ENCODE results near the gene FCGR3B. TPM values are rescaled to one million over a fixed set of nuclear protein-coding genes. Genes with fewer than 3 reads are reported as not detected.
"Not testable (repeated sequence)": the region's sequence is repeated elsewhere in the genome, so short reads cannot be mapped to it uniquely, and the experiment has no call there.

Gene FCGR3B
- total and polyA plus RNA-seq, 3 donors from 2014 or later, result 0.37 to 2.5 TPM; not detected in 1

DNA sequence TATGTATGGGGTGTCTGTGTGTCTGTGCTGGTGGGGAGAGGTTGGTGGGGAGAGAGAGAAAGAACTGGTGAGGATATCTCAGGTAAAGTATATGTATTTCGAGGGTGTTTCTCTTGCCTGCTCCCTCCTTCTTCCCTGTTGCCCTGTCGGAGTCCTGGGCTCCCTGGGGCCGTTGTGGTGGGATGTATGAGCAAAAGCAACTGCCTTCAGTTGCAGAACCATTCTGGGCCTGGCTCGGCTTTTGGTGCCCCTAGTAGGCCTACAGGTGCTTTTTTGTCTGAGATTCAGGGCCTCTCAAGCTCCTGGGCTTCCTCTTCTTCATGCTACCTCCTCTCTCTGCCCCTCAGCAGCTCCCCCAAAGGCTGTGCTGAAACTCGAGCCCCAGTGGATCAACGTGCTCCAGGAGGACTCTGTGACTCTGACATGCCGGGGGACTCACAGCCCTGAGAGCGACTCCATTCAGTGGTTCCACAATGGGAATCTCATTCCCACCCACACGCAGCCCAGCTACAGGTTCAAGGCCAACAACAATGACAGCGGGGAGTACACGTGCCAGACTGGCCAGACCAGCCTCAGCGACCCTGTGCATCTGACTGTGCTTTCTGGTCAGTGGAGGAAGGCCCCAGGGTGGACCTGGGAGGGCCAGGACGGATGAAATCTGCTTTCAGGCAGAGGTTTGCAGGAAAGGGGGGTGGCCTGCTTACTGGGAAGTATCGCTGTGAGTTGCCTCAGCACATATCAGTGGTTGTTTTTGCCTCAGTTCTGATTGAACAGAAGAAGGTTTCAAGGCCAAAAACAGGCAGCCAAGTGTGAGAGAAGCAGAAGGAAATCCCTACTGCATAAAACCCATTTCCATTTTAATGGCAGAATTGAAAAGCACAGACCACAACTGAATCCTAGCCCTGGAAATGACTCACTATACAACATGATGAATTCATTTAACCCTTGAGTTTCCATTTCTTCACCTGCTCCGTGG lies 40.4 kb upstream of the FCGR3B start:
- H3K27ac ChIP-seq; H3K9me3 ChIP-seq; H3K4me1 ChIP-seq; H3K27me3 ChIP-seq; intact Hi-C loops (cut with DNase I; ENCODE audit: low total_unique reads); DNase-seq; H3K36me3 ChIP-seq (ENCODE audit: low read depth, missing control alignments); H3K4me3 ChIP-seq: not testable (repeated sequence)
- WGBS, 2 donors, result 50 to 61% methylated on average over 9 of the region's 15 CpGs

- H3K4me3 ChIP-seq; H3K36me3 ChIP-seq (ENCODE audit: low read depth, missing control alignments); DNase-seq; H3K9me3 ChIP-seq; H3K4me1 ChIP-seq; H3K27me3 ChIP-seq; H3K27ac ChIP-seq; intact Hi-C loops (cut with DNase I; ENCODE audit: low total_unique reads): not testable (repeated sequence)
- no CpG with 5 or more reads among the region's 4 CpGs for WGBS, 2 donors
Measured at GRCh38 chr1:161664689-161665088, 33.7 kb upstream of the FCGR3B start.

DNA sequence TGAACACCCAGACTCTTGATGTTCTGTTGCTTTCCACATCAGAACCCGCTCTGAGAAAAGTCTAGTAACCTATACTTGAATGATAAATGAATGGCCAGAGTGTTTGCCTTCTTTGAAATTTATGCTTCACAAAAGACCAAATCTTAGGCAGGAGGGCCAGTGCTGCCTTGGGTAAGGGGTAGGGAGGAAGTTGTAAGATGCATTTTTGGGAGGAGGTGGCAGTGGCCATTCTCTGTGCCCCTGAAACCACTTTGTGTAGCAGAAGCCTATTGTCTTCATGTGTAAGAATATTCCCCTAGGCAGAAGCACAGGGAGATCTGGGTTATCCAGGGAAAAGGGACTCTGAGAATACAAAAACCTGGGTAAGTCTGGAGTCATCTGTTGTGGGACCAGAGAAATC lies 32.6 kb upstream of the FCGR3B start:
- H3K9me3 ChIP-seq; H3K4me1 ChIP-seq; H3K4me3 ChIP-seq; DNase-seq; intact Hi-C loops (cut with DNase I; ENCODE audit: low total_unique reads); H3K36me3 ChIP-seq (ENCODE audit: low read depth, missing control alignments); H3K27me3 ChIP-seq; H3K27ac ChIP-seq: not testable (repeated sequence)
- no CpG with 5 or more reads among the region's 1 CpG for WGBS, 2 donors

GRCh38 chr1:161662684-161663339 lies 31.8 kb upstream of the FCGR3B start, which contains the start of gene FCGR2B:
FCGR2B (plus strand) TSS chr1:161663143; CDS start chr1:161663242, 99 bp downstream.
- H3K9me3 ChIP-seq; H3K27me3 ChIP-seq; intact Hi-C loops (cut with DNase I; ENCODE audit: low total_unique reads); H3K4me1 ChIP-seq; DNase-seq; H3K36me3 ChIP-seq (ENCODE audit: low read depth, missing control alignments); H3K27ac ChIP-seq; H3K4me3 ChIP-seq: not testable (repeated sequence)
- no CpG with 5 or more reads among the region's 4 CpGs for WGBS, 2 donors

DNA sequence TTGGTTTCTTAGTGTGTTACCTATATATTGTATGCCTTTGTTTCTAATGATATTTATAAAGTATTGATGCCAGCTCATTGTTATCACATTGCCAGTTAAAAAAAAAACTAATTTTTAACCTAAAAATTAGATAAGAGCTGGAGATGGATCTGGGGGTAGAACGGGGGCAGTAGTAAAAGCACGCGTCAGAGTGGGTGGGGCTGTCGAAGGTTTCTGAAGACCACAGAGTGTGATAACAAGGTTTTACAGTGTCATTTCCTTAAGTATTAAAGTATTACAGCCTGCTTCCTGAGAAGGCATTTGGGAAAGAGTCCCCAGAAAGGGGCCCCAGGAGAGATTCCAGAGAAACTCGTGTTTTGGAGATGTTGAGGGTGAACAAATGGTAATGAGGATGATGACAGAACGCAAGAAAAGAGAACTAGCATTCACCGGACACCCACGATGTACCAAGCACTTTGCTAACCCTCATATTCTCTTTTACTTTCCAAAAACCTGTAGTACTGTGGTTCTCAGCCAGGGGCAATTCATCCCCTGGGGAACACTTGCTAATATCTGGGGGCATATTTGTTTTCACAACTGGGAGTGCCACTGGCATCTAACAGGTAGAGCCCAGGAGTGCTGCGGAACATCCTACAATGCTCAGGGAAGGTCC lies 30.8 kb upstream of the FCGR3B start:
- H3K4me3 ChIP-seq; DNase-seq; intact Hi-C loops (cut with DNase I; ENCODE audit: low total_unique reads); H3K36me3 ChIP-seq (ENCODE audit: low read depth, missing control alignments); H3K27ac ChIP-seq; H3K9me3 ChIP-seq; H3K4me1 ChIP-seq; H3K27me3 ChIP-seq: not testable (repeated sequence)
- 77% methylated on average over 4 of the region's 9 CpGs; no CpG with 5 or more reads in 1 of the 2 donors for WGBS, 2 donors

DNA sequence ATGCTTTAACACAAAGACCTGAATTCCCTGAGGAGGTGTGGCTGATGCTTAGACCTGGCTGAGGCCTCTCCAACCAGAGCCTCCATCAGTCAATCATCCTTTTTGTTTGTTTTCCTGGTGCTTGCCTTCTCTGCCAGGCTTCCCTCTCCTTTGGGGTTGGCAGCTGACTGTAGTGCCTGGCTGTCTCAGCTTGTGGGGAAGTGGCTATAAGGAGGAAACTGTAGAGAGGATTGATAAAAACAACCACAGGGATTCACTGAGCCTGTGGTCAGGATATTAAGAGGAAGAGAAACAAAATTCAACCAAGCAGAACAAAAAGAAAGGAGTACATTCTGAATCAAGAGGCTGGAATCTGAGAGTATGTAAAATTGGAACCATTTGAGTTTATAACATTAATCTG lies 27.5 kb upstream of the FCGR3B start:
- H3K27ac ChIP-seq; H3K4me1 ChIP-seq; H3K4me3 ChIP-seq; intact Hi-C loops (cut with DNase I; ENCODE audit: low total_unique reads); H3K27me3 ChIP-seq; H3K9me3 ChIP-seq; DNase-seq; H3K36me3 ChIP-seq (ENCODE audit: low read depth, missing control alignments): not testable (repeated sequence)

DNA sequence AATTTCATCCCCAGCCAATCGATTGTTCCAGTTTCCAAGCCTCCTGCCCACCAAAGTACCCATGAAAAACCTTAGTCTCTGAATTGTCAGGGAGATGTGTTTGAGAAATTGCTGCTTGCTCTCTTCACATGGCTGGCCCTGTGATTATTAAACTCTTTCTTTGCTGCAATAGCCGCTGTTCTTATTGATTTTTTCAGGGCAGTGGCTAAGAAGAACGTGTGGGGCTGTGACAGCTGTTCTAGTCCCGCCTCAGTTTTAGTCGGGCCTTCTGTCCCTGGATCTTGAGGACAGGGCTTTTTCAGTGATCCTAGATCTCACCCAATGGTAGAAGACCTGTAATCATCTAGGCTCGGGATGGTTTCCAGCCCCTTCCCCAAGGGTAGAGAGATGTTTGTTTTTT lies 23.0 kb upstream of the FCGR3B start:
- H3K27ac ChIP-seq; H3K36me3 ChIP-seq (ENCODE audit: low read depth, missing control alignments); DNase-seq; H3K4me1 ChIP-seq; intact Hi-C loops (cut with DNase I; ENCODE audit: low total_unique reads); H3K27me3 ChIP-seq; H3K9me3 ChIP-seq; H3K4me3 ChIP-seq: not testable (repeated sequence)
- WGBS, 2 donors, result 54 to 83% methylated on average over 3 to 5 of the region's 6 CpGs

- WGBS, 2 donors, result 53 to 57% methylated on average over 2 of the region's 7 CpGs
- H3K4me3 ChIP-seq; H3K27ac ChIP-seq; H3K36me3 ChIP-seq (ENCODE audit: low read depth, missing control alignments); H3K4me1 ChIP-seq; DNase-seq; H3K9me3 ChIP-seq; H3K27me3 ChIP-seq; intact Hi-C loops (cut with DNase I; ENCODE audit: low total_unique reads): not testable (repeated sequence)
Measured at GRCh38 chr1:161653541-161653940, 22.6 kb upstream of the FCGR3B start.

All from testis (tissue), 3 donors.